G401 (cell line): ENCODE results near the gene SERPINA6. TPM values are rescaled to one million over a fixed set of nuclear protein-coding genes. Genes with fewer than 3 reads are reported as not detected.
"Not testable (repeated sequence)": the region's sequence is repeated elsewhere in the genome, so short reads cannot be mapped to it uniquely, and the experiment has no call there.

ENCODE experiments used
- DNase-seq: peaks from one replicate; pipeline ENCODE4 v3.0.0-alpha.2; 2015; ENCODE audit warnings: low spot score
- in situ Hi-C: cut with HindIII; loops from 2 replicates; pipeline ENCODE4 v1.10.0; 2016; ENCODE audit warnings: low sequenced_read_pairs, mixed read lengths
- total RNA-seq: library from RNA; depleted of rRNA; stranded (reverse); fragments of >200 nt; shearing (Covaris generic); gene quantifications from 2 replicates; pipeline ENCODE4 v1.2.3, GENCODE V29; 2014

SERPINA6 gene
- total RNA-seq, 1 experiment from 2014 or later = not detected

- in situ Hi-C loops = no loop called here
- DNase-seq = peak; percentile 20
These were observed 32.2 kb upstream of the SERPINA6 start for GRCh38 chr14:94355191-94355794.

GRCh38 chr14:94354638-94355185 lies 31.6 kb upstream of the SERPINA6 start:
- no peak for DNase-seq
- in situ Hi-C loops = no loop called here

- in situ Hi-C loops = not testable (repeated sequence)
These were observed 31.1 kb upstream of the SERPINA6 start for GRCh38 chr14:94354190-94354589.

DNA sequence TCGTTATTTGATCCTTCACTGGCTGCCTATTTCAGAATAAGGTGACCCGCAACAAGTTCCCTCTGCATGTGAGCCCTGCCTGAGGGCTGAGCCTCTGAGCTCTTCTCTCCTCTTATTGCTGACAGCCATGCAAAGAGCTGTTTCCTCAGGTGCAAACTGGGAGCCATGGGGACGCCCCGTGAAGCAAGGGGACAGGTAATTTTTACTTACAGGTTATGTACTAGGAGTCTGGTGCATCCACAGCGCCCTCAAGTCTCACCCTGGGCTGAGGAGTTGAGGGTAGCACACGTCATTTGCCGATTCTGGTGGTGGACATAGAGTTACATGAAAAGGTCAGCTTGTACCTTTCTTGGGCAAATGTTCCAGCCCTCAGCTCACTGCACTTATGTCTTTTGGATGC lies 26.1 kb upstream of the SERPINA6 start:
- DNase-seq = no peak
- in situ Hi-C loops = no loop called here

More at GRCh38 chr14:94354190-94354589, 31.1 kb upstream of the SERPINA6 start:
- DNase-seq = not testable (repeated sequence)

DNA sequence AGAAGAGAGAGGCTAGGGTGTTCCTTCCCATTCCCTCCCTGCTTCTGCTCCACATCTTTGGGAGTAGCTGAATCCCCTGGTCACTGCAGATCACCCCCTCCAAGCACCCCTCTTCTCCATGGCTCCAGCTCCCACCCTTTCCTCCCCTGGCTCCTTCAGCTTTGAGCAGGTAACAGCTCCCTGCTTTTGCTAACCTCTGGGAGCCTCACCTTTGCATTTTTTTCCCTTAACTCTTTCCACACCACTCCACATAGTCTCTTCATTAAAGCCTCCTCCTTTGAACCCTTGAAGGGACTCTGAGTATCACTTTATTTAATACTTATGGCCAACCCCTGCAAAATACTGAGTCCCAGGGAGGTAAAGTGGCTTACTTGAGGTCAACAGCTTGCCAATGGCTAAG lies 25.7 kb upstream of the SERPINA6 start:
- in situ Hi-C loops = no loop called here

GRCh38 chr14:94346841-94347240 lies 23.7 kb upstream of the SERPINA6 start:
- in situ Hi-C loops = no loop called here
- no peak for DNase-seq

More for the DNA sequence above, 25.7 kb upstream of the SERPINA6 start:
- DNase-seq = no peak

DNA sequence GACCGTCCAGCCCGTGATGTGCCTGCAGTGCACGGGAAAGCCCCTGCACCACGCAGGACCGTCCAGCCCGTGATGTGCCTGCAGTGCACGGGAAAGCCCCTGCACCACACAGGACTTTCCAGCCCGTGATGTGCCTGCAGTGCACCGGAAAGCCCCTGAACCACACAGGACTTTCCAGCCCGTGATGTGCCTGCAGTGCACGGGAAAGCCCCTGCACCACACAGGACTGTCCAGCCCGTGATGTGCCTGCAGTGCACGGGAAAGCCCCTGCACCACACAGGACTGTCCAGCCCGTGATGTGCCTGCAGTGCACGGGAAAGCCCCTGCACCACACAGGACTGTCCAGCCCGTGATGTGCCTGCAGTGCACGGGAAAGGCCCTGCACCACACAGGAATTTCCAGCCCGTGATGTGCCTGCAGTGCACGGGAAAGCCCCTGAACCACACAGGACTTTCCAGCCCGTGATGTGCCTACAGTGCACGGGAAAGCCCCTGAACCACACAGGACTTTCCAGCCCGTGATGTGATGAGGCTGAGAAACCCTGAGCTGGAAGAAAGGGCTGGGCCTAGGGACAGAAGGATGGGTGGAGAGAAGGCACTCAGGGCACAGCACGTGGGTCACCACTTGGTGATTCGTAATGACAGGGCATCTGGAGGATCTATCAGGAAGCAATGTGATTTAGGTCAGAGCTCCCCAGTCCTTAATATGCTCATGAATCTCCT lies 23.1 kb upstream of the SERPINA6 start:
- in situ Hi-C loops = not testable (repeated sequence)

DNA sequence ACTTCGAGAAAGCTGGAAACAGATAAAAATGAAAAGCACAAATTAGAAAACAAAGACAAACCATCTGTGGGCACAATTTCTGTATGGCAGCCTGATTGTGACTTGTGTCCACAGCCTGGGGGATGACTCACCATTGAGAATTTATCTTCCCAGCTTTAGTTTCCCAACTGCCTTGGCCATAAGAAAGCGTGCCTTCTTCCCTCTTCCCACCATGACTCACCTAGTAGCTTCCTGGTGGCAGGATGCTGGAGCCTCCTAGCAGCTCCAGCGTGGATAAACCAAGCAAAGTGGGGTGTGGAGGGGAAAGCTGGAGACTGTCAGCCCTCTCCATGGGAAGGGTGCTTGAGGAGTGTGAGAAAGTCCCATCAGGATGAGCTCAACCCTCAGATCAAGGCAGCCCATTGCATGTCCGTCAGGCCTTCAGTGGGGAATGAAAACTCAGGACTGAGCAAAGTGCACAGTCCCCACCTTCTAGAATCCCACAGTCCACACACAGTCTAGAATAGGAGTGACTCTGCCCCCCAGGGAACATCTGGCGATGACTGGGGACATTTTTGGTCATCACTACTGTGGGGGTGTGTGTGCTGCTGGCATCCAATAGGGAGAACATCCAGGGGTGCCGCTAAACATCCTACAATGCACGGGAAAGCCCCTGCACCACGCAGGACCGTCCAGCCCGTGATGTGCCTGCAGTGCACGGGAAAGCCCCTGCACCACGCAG lies 22.4 kb upstream of the SERPINA6 start:
- no peak for DNase-seq
- in situ Hi-C loops = no loop called here

More for the DNA sequence above, 23.1 kb upstream of the SERPINA6 start:
- not testable (repeated sequence) for DNase-seq

DNA sequence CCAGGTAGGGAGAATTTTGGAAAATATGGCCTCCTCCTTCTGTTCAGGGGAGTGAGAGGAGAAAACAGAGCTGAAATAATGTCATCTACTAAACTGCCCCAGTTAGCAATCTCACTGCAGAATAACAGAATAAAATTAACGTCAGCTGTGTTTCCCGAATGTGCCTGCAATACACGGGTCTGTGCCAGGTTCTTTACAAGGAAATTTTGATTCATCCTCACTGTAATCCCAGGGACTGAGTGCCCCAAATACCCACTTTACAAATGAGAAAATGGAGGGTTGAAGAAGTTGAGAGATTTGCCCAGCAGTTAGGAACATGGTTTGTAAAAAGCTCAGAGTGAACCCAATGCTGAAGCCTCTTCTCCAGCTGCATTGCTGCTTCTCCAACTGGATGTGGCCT lies 21.3 kb upstream of the SERPINA6 start:
- no peak for DNase-seq
- in situ Hi-C loops = no loop called here

- no peak for DNase-seq
- in situ Hi-C loops = no loop called here
These were observed 20.3 kb upstream of the SERPINA6 start for GRCh38 chr14:94343238-94344005.

- in situ Hi-C loops = no loop called here
- peak; percentile 32 for DNase-seq
These were observed 19.3 kb upstream of the SERPINA6 start for GRCh38 chr14:94342334-94342934.

DNA sequence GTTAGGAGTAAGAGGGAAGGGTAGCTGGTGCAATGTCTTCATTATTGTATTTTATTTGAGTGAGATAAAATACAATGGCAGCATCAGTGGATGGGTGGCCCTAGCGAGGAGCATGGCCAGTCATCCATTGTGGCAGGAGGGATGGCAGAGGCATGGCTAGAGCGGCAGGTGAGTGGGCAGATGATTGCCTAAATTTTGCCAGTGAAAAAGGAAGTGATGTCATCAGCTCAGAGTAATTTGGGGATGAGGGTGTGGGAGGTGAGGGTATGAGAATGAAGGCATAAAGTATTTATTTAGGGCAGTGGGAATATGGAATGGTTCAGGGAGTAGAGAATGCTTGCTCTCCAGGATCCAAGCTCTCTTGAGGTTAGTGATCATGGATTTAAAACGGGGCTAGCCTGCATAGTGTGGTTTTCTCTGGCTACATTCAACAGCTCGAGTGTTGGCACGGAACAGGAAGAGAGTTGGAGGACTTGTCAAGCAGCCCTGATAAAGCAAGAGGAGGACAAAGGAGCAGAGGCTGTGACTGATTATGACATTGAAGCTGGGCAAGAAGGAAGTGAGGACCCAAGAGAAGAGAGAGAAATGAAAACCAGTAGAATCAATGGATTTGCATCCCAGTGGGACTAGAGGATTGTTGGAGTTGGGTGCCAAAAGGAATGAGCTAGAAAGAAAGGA lies 18.7 kb upstream of the SERPINA6 start:
- in situ Hi-C loops = no loop called here
- no peak for DNase-seq

- in situ Hi-C loops = no loop called here
- DNase-seq = no peak
These were observed 17.4 kb upstream of the SERPINA6 start for GRCh38 chr14:94340533-94340932.

- no peak for DNase-seq
- in situ Hi-C loops = no loop called here
These were observed 14.9 kb upstream of the SERPINA6 start for GRCh38 chr14:94338023-94338422.

- no peak for DNase-seq
- in situ Hi-C loops = no loop called here
These were observed 14.1 kb upstream of the SERPINA6 start for GRCh38 chr14:94337274-94337673.

DNA sequence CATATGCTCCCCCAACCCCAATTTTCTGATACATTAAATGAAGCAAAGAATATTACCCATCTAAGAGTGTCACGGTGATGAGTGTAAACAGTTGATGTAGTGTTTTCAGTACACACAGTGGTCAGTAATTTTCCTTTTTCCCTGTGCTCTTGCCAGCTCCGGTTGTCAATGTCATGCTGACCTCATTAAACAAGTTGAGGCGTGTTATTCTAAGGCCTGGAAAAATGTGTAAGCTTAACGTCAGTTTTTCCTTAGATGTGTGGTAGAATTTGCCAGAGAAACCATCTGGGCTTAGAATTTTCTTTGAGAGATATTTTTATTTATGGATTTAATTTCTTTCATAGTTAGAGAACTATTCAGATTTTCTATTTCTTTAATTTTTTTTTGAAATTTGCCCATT lies 11.7 kb upstream of the SERPINA6 start:
- no peak for DNase-seq
- in situ Hi-C loops = no loop called here

- in situ Hi-C loops = no loop called here
- no peak for DNase-seq
These were observed 9.5 kb upstream of the SERPINA6 start for GRCh38 chr14:94332587-94332986.

GRCh38 chr14:94332063-94332583 lies 9.0 kb upstream of the SERPINA6 start:
- in situ Hi-C loops = no loop called here
- DNase-seq = no peak
